MV-4-11 (cell line): ENCODE measurements around the gene CERS4.
"Not testable (repeated sequence)": the region's sequence is repeated elsewhere in the genome, so short reads cannot be mapped to it uniquely, and the experiment has no call there.

ENCODE experiments used
- DNase-seq: peaks from one replicate; lab custom pipeline; 2025; lab: John Stamatoyannopoulos, UW

Gene CERS4

GRCh38 chr19:8265872-8266271 lies 56.7 kb downstream of the CERS4 start:
- no peak for DNase-seq

GRCh38 chr19:8269724-8270123 lies 60.6 kb downstream of the CERS4 start:
- no peak for DNase-seq

- not testable (repeated sequence) for DNase-seq
Observed at GRCh38 chr19:8276508-8276907, 67.3 kb downstream of the CERS4 start.

- not testable (repeated sequence) for DNase-seq
Observed at GRCh38 chr19:8291337-8291736, 82.2 kb downstream of the CERS4 start.

DNA sequence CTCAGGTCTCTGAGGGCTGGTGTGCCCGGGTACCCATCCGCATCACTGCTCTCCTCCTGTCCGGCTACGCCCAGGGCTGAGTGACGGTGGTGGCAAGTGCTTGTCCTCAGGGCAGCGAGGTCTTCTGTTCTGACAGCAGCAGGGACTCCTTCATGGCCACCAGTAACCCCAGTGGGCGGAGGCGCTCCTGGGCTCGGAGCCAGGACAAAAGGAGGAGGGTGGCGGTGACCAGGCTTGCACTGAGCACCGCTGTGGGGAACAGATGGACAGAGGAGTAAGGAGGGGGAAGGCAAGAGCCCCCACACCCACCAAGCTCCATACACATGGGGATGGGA lies 93.2 kb downstream of the CERS4 start:
- no peak for DNase-seq

GRCh38 chr19:8302734-8303133 lies 93.6 kb downstream of the CERS4 start:
- DNase-seq: no peak

DNA sequence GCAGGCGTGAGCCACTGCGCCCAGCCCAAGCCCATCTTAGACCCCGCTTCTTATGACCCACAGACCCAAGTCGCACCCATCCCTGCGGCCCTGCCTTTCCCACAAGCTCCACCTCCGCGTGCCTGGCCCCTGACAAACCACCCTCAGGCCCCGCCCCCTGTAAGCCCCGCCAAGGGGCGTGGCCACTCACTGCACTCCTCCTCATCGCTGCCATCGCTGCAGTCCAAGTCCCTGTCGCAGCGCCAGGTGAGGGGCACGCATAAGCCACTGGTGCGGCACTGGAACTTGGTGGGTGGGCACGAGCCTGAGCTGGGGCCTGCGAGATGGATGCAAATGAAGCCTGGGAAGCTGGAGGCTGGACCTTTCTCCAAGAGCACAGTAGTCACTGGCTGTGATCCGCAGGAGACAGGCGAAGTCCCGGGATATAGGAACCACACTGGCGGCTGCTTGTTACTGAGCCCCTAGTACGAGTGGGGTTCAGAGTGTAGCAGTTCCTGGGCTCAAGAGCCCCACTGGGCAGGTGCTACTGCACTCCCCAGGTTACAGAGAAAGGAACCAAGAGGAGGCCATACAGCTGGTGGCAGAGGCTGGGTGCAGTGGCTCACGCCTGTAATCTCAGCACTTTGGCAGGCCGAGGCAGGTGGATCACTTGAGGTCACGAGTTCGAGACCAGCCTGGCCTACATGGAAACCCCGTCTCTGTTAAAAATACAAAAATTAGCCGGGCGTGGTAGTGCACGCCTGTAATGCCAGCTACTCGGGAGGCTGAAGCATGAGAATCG lies 95.9 kb downstream of the CERS4 start:
- DNase-seq: no peak

DNA sequence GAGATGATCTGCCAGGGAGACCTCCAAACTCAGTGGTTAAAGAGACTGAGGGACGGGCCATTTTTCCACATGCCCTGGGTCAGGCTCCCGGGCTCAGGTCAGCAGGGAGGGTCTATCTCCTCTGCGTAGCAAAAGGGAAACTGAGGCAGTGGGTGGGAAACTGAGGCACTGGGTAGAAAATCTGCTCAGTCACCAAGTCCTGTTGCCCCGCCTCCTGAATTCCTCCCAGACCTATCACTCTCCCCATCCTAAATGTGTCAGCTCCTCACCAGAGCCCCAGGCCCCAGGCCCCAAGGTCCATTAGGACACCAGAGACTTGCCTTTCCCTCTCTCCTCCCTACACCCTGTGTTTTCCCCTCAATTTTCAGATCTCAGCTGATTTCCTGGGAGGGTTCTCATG lies 96.6 kb downstream of the CERS4 start:
- DNase-seq: no peak

- DNase-seq: no peak
Observed at GRCh38 chr19:8306235-8307054, 97.3 kb downstream of the CERS4 start.

- no peak for DNase-seq
Observed at GRCh38 chr19:8307400-8307964, 98.3 kb downstream of the CERS4 start.

GRCh38 chr19:8307965-8308866 lies 99.0 kb downstream of the CERS4 start, which contains the start of gene CD320:
CD320 (minus strand) TSS chr19:8308358; CDS start chr19:8308290, 68 bp downstream.
- DNase-seq: peak; percentile 89

GRCh38 chr19:8308891-8309291 lies 99.7 kb downstream of the CERS4 start:
- no peak for DNase-seq

DNA sequence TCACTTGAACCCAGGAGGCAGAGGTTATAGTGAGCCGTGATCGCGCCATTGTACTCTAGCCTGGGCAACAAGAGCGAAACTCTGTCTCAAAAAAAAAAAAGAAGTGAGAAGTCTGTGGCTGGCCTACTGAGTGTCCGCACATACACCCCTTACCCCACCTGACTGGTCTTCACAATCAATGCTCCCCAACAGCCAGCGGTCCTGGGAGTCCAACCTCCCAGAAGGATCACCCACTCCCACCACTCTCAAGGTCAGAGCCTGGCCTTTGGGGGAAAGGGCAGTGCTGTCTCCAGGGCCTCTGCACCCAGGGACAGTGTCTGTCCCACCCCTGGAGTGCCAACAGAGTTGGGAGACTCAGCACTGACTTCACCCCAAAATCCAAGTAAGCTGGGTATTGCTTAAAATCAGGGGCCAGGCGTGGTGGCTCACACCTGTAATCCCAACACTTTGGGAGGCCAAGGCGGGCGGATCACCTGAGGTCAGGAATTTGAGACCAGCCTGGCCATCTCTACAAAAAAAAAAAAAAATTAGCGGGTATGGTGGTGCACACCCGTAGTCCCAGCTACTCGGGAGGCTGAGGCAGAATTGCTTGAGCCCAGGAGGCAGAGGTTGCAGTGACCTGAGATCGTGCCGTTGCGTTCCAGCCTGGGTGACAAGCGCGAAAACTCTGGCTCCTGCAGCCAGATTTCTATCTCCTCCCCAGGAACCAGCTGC lies 101.3 kb downstream of the CERS4 start:
- peak; percentile 62 for DNase-seq

GRCh38 chr19:8311461-8312260 lies 102.5 kb downstream of the CERS4 start:
- DNase-seq: no peak
